HEK293 (cell line): ENCODE measurements around the gene BTBD2.

ENCODE experiments used
- FEZF1 ChIP-seq: fragments of 450-650 bp; formaldehyde crosslinking; IDR thresholded peaks from 2 replicates; pipeline ENCODE4 v1.5.1; 2016; ENCODE audit warnings: missing biosample characterization, missing genetic modification characterization
- ZNF530 ChIP-seq: fragments of 450-650 bp; formaldehyde crosslinking; IDR thresholded peaks from 2 replicates; pipeline ENCODE4 v1.5.1; 2016; ENCODE audit warnings: low read depth, missing biosample characterization, missing genetic modification characterization
- TF ChIP-seq, protein P1 (sequence below): sonication (generic); formaldehyde crosslinking; IDR thresholded peaks from 2 replicates; pipeline ENCODE4 v1.8.1; 2022; ENCODE audit warnings: mild to moderate bottlenecking, moderate library complexity, missing genetic modification reagents

DNA sequence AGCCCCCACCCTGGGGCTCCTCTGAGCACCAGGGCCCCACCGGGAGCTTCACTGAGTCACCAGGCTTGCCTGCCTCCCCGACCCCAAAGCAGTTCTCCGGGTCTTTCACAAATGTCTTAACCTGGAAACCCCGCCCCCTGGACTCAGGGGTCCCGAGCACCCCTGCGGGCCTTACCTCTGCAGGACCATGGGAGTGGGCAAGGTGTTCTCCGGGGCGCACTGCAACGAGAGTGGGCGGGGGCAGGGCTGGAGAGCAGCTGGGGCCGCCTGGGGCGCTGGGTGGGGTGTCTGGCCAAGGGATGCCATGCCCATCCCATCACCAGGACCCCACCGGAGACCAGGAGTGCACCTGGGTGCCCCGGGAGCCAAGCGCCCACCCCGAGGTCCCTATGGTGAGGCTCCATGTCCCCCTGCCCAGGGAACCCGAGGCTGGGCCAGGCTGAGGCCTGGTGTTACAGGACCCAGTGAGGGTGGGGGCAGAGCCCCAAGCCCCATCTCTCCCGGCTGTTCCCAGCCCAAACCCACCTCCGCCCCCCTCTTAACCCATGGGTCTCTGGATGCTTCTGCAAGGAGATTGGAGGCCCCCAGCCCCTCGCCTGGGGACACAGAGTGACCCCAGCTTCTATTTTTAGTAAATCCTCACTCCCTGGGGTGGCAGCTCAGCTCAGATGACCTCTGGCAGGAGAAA is 24.6 kb upstream of the BTBD2 start:
- TF ChIP-seq FEZF1 (tag by site-specific recombination) (no peak), ZNF530 (no peak)
- TF ChIP-seq, protein P1, sequence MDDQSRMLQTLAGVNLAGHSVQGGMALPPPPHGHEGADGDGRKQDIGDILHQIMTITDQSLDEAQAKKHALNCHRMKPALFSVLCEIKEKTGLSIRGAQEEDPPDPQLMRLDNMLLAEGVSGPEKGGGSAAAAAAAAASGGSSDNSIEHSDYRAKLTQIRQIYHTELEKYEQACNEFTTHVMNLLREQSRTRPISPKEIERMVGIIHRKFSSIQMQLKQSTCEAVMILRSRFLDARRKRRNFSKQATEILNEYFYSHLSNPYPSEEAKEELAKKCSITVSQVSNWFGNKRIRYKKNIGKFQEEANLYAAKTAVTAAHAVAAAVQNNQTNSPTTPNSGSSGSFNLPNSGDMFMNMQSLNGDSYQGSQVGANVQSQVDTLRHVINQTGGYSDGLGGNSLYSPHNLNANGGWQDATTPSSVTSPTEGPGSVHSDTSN (CRISPR knock-in tag), result no peak
